ENCODE results near the gene CIDEA.

Gene CIDEA

DNA sequence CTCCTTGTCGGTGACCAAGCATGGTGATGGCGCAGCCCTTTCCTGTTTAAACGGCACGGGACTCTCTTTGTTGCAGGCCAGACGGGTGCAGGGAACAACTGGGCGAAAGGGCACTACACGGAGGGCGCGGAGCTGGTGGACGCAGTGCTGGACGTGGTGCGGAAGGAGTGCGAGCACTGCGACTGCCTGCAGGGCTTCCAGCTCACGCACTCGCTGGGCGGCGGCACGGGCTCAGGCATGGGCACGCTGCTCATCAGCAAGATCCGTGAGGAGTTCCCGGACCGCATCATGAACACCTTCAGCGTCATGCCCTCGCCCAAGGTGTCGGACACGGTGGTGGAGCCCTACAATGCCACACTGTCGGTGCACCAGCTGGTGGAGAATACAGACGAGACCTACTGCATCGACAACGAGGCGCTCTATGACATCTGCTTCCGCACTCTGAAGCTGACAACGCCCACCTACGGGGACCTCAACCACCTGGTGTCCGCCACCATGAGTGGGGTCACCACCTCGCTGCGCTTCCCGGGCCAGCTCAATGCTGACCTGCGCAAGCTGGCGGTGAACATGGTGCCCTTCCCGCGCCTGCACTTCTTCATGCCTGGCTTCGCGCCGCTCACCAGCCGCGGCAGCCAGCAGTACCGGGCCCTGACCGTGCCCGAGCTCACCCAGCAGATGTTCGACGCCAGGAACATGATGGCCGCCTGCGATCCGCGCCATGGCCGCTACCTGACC lies 71.0 kb downstream of the CIDEA start:
- no peak for DNase-seq

DNA sequence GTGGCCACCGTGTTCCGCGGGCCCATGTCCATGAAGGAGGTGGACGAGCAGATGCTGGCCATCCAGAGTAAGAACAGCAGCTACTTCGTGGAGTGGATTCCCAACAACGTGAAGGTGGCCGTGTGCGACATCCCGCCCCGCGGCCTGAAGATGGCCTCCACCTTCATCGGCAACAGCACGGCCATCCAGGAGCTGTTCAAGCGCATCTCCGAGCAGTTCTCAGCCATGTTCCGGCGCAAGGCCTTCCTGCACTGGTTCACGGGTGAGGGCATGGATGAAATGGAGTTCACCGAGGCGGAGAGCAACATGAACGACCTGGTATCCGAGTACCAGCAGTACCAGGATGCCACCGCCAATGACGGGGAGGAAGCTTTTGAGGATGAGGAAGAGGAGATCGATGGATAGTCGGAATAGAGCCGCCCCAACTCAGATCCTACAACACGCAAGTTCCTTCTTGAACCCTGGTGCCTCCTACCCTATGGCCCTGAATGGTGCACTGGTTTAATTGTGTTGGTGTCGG lies 71.6 kb downstream of the CIDEA start:
- DNase-seq: no peak

DNA sequence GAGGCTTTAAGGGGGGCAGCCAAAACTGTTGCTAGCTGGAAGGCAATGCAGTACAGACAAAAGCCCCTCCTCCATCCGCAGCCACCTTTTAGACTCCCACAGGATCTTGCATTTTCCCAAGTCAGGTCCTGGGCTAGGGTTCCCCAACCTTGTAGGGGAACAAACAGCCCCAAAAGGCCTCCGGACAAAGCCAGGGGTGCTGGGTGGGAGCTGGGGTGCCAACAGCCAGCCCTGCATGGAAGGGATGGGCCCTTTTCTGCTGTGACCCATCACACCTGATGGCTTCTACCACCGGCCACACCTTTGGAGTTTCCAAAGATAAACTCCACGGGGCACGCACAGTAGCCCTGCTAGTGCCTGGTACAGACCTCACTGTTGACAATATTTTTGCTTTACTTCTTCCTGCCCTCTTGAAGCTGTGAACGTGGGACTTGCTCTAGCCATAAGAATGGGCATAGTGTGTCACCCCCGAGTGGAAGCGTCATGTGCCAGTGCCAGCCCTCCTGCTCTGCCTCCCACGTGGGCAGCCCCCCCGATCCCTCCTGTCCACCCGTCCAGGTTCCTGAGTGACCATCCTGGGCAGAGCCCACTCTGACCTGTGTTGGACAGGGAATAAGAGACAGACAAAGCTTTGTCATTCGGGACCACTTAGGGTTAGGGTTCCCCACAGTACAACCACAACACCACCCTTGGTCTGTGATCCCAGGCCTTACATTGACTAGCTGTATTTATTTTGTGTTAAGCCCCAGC lies 72.7 kb downstream of the CIDEA start:
- no peak for DNase-seq
